ENCODE results near the gene F3.
A peak's percentile ranks its signal among the peaks of the same experiment; 100 is the strongest.

The F3 gene

DNA sequence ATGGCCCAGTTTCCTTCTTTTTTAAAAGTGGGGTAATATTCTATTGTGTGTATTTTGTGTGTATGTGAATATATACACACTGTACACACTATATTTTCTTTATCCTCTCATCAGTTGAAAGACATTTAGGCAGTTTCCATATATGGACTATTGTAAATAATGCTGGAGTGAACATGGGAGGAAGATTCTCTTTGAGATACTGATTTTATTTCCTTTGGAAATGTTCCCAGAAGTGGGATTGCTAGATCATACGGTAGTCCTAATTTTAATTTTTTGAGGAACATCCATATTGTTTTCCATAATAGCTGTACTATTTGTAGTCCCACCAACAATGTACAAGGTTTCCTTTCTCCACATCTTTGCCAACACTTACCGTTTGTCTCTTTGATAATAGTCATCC, 51.0 kb downstream of the F3 start:
- no peak overlapping the region for H3K4me3 ChIP-seq (ENCODE audit: low read length)
- TF ChIP-seq CTCF (conservative IDR thresholded peaks at IDR 0.05; ENCODE audit: low read depth, low read length): no peak
- no peak for DNase-seq (ENCODE audit: low read depth)

DNA sequence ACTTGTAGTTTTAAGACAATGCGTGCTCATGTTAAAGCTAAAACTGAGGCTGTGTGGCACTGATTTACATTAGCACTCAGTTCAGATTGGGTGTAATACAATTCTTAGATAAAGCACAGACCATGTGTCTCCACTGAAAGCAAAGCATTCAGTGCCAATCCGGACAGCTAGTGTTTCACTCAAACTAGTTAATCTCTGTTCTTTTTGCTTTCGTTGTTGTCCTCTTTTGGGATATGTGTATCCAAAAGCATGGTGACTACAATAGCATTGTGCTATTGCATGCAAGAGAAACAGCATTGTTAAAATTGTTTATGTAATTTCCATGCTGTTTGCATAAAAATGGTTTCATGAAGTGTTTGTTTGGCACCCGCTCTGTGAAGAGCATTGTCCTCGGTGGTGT, 54.6 kb downstream of the F3 start:
- DNase-seq (ENCODE audit: low read depth): no peak
- no peak overlapping the region for H3K4me3 ChIP-seq (ENCODE audit: low read length)
- no peak for TF ChIP-seq CTCF (conservative IDR thresholded peaks at IDR 0.05; ENCODE audit: low read depth, low read length)

- TF ChIP-seq CTCF (conservative IDR thresholded peaks at IDR 0.05; ENCODE audit: low read depth, low read length): peak; percentile 89
- DNase-seq (ENCODE audit: low read depth): peak; percentile 50
- H3K4me3 ChIP-seq (ENCODE audit: low read length): no peak overlapping the region
Observed at GRCh38 chr1:94481473-94481933, 60.1 kb downstream of the F3 start.

DNA sequence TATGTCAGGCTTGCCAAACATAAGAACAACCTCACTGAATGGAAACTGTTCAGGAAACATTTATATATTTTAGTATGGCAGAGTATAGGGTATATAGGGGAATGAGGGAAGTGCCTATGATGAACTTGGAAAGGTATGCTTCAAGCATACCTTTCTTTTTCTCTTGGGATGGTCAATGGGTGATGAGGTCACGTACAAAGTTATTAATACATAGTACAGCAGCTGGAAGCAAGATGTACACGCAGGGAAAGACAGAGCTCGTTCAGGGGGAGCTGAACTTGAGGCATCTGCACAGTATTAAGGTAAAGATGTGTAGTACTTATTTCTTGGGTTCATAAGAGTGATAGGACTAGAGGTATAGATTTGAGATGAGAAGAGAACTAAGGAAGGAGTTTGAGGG, 61.9 kb downstream of the F3 start:
- no peak for TF ChIP-seq CTCF (conservative IDR thresholded peaks at IDR 0.05; ENCODE audit: low read depth, low read length)
- DNase-seq (ENCODE audit: low read depth): no peak
- no peak overlapping the region for H3K4me3 ChIP-seq (ENCODE audit: low read length)
